Measurements from ENCODE around the gene TGFA.
"Not testable (repeated sequence)": the region's sequence is repeated elsewhere in the genome, so short reads cannot be mapped to it uniquely, and the experiment has no call there.

The TGFA gene

DNA sequence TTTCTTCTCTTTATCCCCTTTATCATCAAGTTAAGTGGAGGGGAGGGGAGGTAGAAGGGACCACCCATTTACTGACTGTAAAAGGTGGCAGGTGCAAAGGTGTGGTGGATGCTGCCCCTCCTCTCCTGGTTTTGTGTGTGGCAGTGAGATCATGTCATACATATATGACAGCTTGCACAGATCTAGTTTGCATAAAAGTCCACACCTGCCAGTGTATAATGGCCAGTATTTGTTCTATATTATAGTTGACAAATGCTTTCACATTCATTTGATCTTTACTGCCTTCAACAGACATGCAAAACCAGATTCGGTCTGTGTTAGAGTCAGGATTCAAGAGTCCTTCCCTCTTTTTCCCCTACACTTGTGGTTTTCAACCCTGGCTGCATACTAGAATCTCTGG is 55.1 kb downstream of the TGFA start:
- DNase-seq: no peak

DNA sequence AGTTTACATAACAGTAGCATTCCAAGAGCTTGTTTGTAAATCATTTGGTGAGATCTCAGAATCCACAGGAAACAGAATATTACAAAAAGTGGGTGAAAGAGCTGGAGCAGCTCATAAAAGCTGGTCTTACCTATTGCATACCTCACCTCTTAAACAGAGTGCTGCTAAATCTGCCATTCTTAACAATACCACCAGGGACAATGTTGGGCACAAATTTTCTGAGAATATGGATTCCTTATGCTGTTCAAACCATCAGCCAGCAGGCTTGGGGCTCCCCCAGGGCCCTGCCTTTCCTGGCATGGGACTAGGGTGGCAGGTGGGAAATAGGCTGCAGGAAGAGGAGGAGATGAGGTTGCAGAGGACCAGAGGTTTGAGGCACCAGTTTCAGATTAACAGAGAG is 55.6 kb downstream of the TGFA start:
- DNase-seq: no peak

DNA sequence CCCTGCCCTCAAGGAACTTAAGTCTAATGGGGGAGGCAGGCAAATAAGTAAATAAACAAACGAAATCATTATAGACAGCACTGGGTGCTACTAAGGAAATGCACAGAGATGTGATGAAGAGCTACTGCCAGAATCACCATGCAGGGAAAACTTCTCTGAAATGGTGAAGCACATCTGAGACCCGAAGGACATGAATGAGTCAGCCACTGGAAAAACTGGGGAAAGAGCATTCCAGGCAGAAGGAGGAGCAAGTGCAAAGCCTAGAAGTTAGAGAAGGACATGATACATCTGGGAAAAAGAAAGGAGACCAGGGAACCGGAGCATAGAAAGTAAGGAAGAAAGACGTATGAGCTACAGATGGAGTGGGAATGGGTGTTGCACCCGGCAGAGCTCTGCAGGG is 56.8 kb downstream of the TGFA start:
- DNase-seq: no peak

DNA sequence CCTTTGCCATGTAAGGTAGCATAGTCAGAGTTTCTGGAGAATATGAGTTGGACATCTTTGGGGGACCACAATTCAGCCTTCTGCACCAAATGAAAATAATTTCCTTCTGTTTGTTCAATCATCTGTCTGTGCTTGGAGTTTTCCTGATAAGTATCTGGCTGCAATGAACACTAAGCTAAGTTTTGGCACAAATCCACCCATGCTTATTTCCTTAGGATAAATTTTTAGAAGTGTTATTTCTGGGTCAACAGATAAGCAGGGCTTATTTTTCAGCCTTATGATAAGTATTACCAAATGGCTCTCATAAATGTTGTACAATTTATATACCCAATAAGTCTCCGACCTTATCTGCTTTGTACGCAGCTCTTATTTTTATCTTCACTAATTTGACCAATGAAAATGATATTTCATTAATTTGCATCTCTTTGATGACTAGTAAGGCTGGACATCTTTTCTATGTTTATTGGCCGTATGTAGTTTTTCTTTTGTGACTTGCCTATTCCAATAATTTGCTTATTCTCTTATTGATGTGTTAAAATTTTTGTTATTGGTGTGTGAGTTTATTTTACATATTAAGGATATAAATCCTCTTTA is 59.2 kb downstream of the TGFA start:
- no peak for DNase-seq

DNA sequence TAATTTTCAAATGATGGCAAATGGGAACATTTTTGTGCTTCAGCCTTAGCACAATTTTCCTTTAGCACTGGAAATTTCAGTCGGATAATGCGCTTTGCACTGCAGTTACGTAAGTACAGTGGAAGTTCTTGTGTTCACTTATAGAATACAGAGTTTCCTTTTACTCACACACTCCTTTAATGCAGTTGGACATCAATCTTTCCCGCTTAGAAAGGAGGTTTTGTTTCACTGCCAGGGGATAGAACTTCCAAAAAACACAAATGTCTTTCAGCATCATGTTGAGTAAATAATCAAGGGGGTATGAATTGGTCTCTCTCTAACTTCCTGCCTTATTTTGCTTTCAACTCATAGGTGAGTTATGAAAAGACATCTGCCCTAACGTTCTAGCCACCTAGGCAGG is 63.2 kb downstream of the TGFA start:
- DNase-seq: no peak

DNA sequence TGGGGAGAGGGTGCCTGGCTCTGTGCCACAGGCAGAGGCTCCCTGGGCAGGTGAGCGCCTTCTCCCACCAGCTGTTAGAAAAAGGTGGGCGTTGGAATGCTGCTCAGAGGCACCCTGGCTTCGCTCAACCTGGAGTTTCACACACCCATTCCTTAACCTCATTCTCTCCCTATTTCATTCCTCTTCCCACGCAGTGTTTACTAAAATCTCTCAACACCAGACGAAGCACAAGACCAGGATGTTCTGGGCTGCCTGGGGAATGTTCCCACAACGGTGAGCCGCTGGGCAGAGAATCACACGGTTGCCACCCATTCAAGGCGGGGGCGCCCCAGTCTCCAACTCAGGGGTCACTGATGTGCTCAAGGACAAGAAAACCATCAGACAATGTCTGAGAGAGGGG is 64.5 kb downstream of the TGFA start:
- no peak for DNase-seq

DNA sequence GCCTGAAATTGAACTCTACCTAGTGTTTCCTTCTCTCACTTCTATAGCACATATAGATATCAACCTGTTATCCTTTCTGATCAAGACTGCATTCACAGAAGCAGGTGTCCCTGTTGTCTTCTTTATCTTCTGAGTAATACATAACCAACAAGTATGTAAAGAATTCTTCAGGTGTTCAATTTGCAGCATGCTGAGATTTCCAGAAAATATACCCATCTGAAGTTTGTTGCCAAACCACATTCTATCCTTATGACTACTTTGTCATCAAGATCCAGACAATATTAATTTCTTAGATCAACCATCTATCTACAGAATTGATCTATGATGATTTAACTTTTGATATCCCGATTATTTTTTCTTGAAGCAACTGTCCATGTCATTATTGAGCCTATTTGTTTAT is 69.5 kb downstream of the TGFA start:
- no peak for DNase-seq

DNA sequence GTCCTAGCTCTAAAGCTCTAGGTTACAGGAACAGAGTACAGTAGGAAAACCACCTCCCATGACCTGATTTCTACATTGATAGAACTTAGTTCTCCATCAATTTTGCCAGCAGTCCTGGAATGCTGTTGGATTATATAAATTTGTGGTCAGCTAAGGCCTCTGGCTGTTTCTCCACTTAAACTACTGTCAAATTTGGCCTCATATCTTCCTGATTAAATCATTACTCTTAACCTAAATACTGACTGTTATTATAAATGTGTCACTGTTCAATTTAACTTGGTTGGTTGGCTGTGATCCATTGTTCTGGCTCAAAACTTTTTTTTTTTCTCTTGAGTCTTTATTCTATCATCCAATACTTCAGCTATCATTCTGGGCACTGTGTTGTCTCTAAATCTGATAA is 71.2 kb downstream of the TGFA start:
- DNase-seq: no peak

DNA sequence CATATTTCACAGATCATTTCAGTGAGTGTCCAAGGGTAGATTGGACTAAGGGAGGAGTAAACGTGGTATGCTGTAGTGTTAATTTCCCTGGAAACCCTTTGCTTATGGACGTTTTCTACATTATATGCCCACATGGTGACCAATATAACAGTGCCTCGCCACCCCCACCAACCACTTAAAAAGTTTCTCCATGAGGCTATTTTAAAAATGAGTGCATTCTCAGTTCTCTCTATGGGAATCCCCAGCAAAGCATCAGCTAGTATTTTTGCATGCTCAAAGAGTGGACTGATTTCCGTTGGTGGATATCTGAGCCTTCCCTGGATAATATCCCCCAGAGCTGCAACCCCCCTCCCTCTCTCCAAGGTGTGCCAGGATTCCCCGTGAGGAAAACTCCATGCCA is 73.2 kb downstream of the TGFA start:
- DNase-seq: no peak

DNA sequence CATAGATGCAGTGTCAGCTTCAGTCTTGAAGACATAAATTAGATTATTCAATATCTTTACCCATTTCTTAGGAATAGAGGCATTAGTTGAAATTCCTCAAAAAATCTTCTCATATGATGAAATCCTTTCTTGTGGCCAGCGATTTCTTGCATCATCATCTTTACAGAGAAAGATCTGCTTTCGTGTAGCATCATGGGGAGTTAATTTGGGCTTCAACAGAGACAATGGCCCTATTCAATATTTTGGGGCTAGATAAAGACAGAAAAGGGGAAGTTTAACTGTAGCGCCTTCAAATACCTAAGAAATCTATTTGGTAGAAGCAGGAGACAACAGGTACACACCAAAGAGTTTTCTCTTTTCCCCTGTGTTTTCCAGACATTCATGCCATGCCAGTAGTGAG is 73.8 kb downstream of the TGFA start:
- DNase-seq: no peak

DNA sequence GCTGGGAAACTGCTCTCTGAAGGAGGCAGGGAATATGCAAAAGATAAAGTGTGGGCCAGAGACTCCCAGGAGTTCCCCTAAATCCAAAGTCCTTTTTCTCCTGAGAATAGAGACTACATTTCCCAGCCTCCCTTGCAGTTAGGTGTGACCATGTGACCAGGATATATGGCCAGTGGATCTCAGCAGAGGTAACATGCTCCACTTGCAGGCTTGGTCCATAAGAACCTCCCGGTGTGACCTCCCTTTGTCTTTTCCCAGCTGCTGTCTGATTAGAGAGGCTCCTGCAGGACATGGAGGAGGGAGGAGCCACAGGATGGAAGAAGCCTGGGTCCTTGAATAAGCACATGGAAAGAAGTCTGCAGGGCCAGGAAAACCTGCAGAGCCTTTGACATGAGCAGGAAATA is 76.2 kb downstream of the TGFA start:
- DNase-seq: no peak

DNA sequence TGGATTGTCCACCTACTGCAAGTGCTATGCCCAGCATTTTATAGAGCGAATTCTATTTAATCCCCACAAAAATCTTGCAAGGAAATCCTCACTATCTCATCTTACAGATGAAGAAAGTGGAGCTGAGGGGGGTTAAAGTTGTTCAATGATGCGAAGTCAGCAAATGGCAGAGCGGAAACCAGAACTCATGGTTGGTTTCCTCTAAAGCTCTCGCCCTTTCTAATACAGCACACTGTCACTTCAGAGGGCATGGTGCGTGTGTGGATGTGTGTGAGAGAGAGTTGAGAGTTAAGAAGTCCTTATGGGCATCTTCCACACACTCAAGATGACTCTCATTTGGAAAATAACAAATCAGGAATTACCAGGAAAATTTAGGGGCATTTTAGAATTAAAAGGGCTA is 78.4 kb downstream of the TGFA start:
- DNase-seq: no peak

DNA sequence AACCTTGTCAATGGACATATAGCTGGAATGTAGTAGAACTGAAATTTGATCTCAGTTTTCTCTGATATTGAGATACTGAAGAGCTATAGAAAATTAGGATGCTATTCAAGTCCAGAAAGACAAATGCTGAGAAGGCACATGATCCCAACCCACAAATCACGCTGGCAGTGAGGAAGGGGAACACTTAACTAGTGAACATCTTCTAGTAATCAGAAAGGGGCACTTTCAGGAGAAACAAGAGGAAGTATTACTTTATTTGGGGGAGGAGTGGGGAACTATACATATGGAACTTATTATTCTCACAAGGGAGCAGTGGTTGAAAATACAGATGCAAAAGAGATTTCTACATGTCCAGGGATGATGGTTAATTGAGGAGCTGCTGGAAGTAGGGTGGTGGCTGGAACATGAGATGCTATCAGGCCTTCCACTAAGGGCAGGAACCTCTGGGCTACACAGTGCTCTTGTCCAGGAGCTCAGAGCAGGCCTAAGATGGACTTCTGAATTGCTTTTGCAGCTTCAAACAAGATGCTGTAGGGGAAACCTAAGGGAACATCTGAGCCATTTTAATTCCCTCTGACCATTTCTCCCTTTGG is 79.3 kb downstream of the TGFA start:
- no peak for DNase-seq

DNA sequence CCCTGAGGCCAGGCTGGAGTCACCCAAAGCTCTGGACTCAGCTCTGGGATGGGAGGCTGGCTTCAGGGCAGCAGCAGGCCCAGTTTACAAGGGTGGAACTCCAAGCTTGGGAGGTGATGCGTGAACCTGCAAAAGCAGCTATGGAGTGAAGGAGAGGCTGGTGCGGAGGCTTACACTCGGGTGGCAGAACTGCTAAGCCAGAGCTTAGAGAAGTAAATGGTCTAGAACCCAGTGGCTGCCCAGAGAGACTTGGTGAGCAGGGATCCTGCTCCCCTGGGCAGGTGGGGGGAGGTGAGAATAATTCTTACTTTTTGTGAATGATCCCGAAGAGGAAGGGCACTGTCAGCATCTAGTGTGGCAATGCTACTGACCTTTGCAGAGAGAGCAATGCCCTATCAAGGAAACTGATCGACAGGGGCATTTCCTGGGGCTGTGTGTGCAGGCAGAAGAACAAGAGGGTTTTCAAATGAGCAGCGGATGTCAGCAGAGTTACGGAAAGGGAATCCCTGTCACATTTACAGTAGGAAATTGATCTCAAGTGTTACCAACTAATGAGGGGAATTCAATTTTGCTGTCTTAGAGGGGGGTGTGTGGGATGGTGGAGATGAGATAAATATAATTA is 80.4 kb downstream of the TGFA start:
- DNase-seq: no peak

DNA sequence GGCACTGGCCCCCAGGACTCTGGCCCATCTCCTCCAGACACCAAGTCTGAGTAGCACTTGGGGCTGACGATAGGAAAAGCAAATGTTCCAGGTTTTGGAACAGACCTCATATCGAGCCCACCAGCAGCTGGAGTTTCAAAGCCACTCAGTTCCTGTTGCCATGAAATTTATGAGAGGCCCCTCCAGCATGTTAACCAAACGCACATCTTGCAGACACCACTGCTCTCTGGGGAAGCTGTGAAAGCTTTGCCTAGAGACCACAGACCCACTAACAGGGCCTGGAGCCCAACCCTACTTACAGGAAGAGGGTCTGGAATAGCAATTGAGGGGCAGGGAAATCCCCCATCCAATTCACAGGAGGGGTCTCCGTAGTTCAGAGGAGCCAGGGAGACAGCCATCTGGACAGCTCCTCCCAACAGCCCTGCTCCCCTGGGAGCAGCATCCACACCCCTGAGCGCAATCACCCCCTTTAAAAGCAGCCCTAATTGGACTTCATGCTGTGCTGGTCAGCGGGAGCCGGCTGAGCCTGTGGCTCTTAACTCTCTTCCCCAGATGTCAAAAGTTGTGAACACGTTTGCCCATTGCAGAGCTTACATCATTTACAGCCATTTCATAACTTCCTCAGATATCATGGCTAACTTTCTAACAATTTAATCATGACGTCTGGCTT is 81.3 kb downstream of the TGFA start:
- DNase-seq: no peak

DNA sequence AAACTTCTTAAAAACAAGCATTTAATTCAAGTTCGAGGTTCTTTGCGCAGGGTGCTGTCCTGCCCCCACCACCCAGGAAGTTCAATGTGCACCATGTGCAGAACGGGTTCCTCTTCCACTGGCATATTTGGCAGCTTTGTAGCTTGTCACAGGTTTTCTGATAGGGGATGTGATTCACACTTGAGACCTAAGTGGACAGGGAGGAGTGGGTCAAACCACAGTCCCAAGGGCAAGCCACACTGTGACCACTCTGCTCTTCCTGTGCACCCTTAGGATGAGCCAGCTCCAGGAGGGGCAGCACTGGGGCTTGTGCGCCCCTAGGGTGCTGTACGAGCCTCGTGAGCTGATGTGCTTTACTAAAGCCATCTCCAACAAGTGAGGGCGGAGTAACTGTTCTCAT is 82.5 kb downstream of the TGFA start:
- DNase-seq: no peak

DNA sequence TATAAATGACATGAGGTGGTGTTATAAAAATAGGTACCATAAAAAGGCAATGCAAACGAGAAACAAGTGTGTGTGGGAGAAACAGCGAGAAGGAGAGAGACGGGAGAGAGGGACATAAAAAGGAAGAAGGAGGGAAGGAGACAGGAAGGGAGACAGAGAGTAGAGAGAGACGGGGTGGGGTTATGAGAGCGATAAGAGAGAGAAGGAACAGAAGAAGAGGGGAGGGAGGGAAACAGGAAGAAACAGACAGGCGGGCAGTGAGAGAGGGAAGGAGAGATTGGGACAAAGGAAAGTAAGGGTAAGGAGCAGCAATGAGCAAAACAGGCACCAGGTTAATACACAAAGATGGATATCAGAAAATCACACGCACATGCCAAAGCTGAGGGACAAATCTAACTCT is 83.7 kb downstream of the TGFA start:
- DNase-seq: no peak

DNA sequence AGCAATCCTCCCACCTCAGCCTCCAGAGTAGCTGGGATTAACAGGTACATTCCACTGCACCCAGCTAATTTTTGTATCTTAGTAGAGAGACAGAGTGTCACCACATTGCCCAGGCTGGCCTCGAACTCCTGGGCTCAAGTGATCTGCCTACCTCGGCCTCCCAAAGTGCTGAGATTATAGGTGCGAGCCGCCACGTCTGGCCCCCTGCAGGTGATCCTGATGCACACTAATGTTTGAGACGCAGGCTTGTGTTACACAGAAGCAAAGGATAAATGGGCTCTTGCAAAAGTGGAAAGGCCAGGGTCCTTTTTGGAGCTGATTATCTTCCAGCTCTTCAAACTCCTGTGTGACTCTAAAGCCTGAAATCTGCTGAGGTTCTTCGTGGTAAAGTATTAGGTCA is 84.2 kb downstream of the TGFA start:
- no peak for DNase-seq

DNA sequence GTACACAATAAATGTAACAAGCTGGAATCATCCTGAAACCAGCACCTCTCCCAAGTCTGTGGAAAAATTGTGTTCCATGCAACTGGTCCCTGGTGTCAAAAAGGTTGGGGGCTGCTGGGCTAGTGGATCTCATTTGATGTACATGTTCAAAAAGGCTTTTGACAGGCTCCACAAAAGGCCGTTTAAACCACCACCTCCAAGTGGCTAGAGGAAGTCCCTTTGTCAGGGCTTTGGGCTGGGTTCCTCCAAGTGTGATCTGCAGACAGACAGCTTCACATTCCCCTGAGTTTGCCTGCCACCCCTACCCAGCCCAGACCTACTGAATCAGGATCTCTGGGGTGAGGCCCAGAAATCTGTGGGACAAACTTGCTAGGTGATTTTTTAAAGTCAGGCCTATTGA is 84.7 kb downstream of the TGFA start:
- DNase-seq: no peak

DNA sequence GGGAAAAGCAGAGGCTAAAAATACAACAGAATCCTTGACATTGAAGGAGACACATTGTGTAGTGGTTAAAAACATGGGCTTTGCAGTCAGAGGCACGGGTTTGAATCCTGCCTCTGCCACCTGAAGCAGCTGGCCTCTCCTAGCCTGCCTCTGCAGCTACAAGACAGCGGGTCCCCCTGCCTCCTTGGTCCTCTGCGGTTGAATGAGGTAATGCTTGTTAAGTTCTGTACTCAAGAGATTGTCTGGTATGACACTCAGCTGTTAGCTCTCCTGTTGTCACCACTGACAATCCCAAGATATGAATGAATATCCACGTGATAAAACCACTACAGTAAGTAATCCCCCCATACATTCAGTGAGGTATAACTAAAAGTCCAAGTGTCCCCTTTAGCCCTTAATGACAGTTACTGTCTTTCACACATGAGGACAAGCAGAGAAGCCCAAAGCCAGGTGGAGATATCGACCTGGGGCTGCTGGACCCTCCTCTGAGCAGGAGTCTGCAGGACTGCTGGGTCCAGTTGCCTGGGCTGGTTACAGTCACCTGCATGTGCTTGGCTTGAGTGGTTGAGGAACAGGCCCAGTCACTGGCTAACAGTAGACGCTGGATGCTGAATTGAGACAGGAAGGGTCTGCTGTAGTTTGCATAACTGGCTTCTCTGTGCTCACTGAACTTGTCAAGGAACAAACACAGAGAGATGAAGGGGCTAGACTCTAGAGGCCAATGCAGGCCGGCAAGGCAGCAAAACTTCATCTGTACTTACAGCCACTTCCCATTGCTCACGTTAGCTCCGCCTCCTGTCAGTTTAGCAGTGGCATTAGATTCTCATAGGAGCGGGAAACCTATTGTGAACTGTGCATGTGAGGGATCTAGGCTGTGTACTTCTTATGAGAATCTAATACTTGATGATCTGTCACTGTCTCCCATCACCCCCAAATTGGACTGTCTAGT is 85.5 kb downstream of the TGFA start:
- no peak for DNase-seq

DNA sequence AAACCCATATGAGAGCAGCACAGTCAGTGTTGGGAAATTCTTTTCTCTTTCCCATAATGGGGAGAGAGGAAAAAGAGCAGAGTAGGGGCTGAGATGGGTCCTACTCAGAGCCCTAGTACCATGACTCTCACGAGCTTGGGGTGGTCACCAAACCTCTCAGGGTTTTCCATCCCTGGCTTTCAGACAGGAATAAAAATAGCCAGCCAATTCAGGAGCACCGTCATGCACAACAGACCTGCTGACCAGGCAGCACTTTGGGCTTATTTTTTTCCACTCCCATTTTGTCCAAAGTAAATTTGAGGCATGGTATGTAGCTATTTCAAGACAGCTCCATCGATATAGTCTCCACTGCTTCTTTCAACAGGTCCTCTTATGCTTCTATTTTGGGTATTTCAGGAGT is 86.4 kb downstream of the TGFA start:
- no peak for DNase-seq

DNA sequence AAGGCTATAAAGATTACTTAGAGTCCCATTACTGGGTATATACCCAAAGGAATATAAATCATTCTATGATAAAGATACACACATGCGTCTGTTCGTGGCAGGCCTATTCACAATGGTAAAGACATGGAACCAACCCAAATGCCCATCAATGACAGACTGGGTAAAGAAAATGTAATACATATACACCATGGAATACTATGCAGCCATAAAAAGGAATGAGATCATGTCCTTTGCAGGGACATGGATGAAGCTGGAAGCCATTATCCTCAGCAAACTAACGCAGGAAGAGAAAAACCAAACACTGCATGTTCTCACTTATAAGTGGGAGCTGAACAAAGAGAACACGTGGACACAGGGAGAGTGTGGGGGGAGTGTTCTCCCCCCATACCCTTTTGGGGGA is 87.0 kb downstream of the TGFA start:
- not testable (repeated sequence) for DNase-seq

Data from nucleus accumbens (tissue), 56 donors.